ENCODE results near the gene ICOS.

Gene ICOS

GRCh38 chr2:203996692-203997091, 60.1 kb downstream of the ICOS start:
- no peak for TF ChIP-seq CTCF (IDR thresholded peaks at IDR 0.05; ENCODE audit: low read depth, low read length, missing control alignments)
- no peak for DNase-seq
- Histone ChIP-seq H3K27ac (no peak overlapping the region), H3K27me3 (replicated peaks) (peaks cover 12% of the 10 kb centered on the region), H3K36me3 (replicated peaks) (no peaks in the 10 kb centered on the region), H3K4me3 (ENCODE audit: low read depth, low read length) (no peak overlapping the region)
- in situ Hi-C loops (cut with HindIII; ENCODE audit: low pct_ligation_motif_present, low sequenced_read_pairs) = no loop called here

GRCh38 chr2:203997481-203997880, 60.9 kb downstream of the ICOS start:
- H3K36me3 ChIP-seq (replicated peaks) = no peaks in the 10 kb centered on the region
- DNase-seq = no peak
- no peak for TF ChIP-seq CTCF (IDR thresholded peaks at IDR 0.05; ENCODE audit: low read depth, low read length, missing control alignments)
- no peak overlapping the region for H3K27ac ChIP-seq
- in situ Hi-C loops (cut with HindIII; ENCODE audit: low pct_ligation_motif_present, low sequenced_read_pairs) = no loop called here
- no peak overlapping the region for H3K4me3 ChIP-seq (ENCODE audit: low read depth, low read length)
- H3K27me3 ChIP-seq (replicated peaks) = peaks cover 14% of the 10 kb centered on the region

GRCh38 chr2:203997980-203998809, 61.6 kb downstream of the ICOS start:
- peak; percentile 41 for DNase-seq
- no peak overlapping the region for H3K27ac ChIP-seq
- no peaks in the 10 kb centered on the region for H3K36me3 ChIP-seq (replicated peaks)
- H3K27me3 ChIP-seq (replicated peaks) = peaks cover 14% of the 10 kb centered on the region
- H3K4me3 ChIP-seq (ENCODE audit: low read depth, low read length) = no peak overlapping the region
- in situ Hi-C loops (cut with HindIII; ENCODE audit: low pct_ligation_motif_present, low sequenced_read_pairs) = no loop called here
- TF ChIP-seq CTCF (IDR thresholded peaks at IDR 0.05; ENCODE audit: low read depth, low read length, missing control alignments) = no peak

- Histone ChIP-seq H3K36me3 (replicated peaks) (no peaks in the 10 kb centered on the region), H3K27me3 (replicated peaks) (peaks cover 14% of the 10 kb centered on the region), H3K27ac (no peak overlapping the region), H3K4me3 (ENCODE audit: low read depth, low read length) (no peak overlapping the region)
- TF ChIP-seq CTCF (IDR thresholded peaks at IDR 0.05; ENCODE audit: low read depth, low read length, missing control alignments) = no peak
- in situ Hi-C loops (cut with HindIII; ENCODE audit: low pct_ligation_motif_present, low sequenced_read_pairs) = no loop called here
- no peak for DNase-seq
Observed at GRCh38 chr2:203999835-204000234, 63.3 kb downstream of the ICOS start.

GRCh38 chr2:204000446-204000845, 63.9 kb downstream of the ICOS start:
- no peak overlapping the region for H3K4me3 ChIP-seq (ENCODE audit: low read depth, low read length)
- H3K27me3 ChIP-seq (replicated peaks) = peaks cover 14% of the 10 kb centered on the region
- H3K27ac ChIP-seq = no peak overlapping the region
- TF ChIP-seq CTCF (IDR thresholded peaks at IDR 0.05; ENCODE audit: low read depth, low read length, missing control alignments) = no peak
- DNase-seq = no peak
- in situ Hi-C loops (cut with HindIII; ENCODE audit: low pct_ligation_motif_present, low sequenced_read_pairs) = no loop called here
- no peaks in the 10 kb centered on the region for H3K36me3 ChIP-seq (replicated peaks)
